ENCODE data around the gene RPS6KA2.
"Not testable (repeated sequence)": the region's sequence is repeated elsewhere in the genome, so short reads cannot be mapped to it uniquely, and the experiment has no call there.

The RPS6KA2 gene

GRCh38 chr6:166636191-166636933 lies 9.3 kb upstream of the RPS6KA2 start:
- no peak for DNase-seq
- Histone ChIP-seq H3K4me1 (ENCODE audit: control insufficient read depth, insufficient read depth, low read length, poor library complexity, severe bottlenecking) (peaks cover 5% of the 10 kb centered on the region), H3K4me3 (ENCODE audit: insufficient read depth, low read depth, low read length, poor library complexity, severe bottlenecking) (no peak overlapping the region), H3K27me3 (replicated peaks; ENCODE audit: control insufficient read depth, insufficient read depth, low read length, poor library complexity, severe bottlenecking) (peaks cover 6% of the 10 kb centered on the region), H3K9me3 (ENCODE audit: control insufficient read depth, low read length) (no peaks in the 10 kb centered on the region), H3K36me3 (ENCODE audit: control insufficient read depth, insufficient read depth, low read length) (no peaks in the 10 kb centered on the region), H3K27ac (ENCODE audit: insufficient read depth, low read length, poor library complexity, severe bottlenecking) (no peak overlapping the region)

DNA sequence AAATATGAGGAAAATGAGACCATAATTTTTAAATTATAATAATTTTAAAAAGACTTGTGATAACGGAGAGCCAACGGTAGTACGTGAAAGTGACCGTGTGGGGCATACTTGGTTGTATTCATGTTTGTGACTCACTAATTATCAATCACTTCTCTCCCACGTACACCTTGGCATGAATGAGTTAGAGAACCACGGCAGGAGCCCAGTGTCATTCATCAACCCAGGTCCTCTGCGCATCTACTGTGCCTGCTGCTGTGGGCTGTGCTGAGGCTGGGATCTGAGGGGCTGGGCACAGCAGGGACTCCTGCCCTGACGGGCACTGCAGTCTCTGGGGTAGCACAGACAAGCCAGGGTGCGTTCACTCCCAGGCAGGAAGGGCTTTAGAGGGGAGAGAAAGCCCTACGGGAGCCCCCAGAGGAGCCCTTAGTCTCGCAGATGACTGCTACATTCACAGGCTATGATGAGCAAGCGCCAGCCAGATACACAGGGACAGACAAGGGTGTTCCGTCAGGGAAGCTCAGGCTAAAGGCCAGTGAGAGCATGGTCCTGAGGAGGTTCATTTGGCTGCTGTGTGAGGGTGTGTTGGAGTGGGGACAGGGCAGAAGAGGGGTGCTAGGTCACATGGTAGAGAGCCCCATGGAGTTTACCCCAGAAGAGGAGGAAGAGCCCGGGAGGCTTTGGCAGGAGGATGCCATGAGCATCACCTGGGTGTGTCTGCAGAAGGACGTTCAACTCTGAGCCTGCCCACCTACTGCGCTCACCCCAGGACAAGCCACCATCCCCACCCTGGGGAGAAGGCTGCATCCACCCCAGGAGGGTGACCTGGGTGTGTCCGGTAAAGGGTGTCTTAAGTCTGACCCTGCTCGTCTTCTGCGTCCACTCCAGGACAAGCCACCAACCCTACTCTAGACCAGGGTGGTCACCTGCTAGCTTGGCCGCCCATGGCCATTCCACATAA lies 8.2 kb upstream of the RPS6KA2 start:
- peaks cover 4% of the 10 kb centered on the region for H3K4me1 ChIP-seq (ENCODE audit: control insufficient read depth, insufficient read depth, low read length, poor library complexity, severe bottlenecking)
- no peak overlapping the region for H3K4me3 ChIP-seq (ENCODE audit: insufficient read depth, low read depth, low read length, poor library complexity, severe bottlenecking)
- no peaks in the 10 kb centered on the region for H3K36me3 ChIP-seq (ENCODE audit: control insufficient read depth, insufficient read depth, low read length)
- no peak for DNase-seq
- H3K27me3 ChIP-seq (replicated peaks; ENCODE audit: control insufficient read depth, insufficient read depth, low read length, poor library complexity, severe bottlenecking), result peaks cover 6% of the 10 kb centered on the region
- H3K27ac ChIP-seq (ENCODE audit: insufficient read depth, low read length, poor library complexity, severe bottlenecking), result no peak overlapping the region
- H3K9me3 ChIP-seq (ENCODE audit: control insufficient read depth, low read length), result no peaks in the 10 kb centered on the region

- H3K27me3 ChIP-seq (replicated peaks; ENCODE audit: control insufficient read depth, insufficient read depth, low read length, poor library complexity, severe bottlenecking); H3K9me3 ChIP-seq (ENCODE audit: control insufficient read depth, low read length); DNase-seq; H3K27ac ChIP-seq (ENCODE audit: insufficient read depth, low read length, poor library complexity, severe bottlenecking); H3K4me3 ChIP-seq (ENCODE audit: insufficient read depth, low read depth, low read length, poor library complexity, severe bottlenecking); H3K4me1 ChIP-seq (ENCODE audit: control insufficient read depth, insufficient read depth, low read length, poor library complexity, severe bottlenecking); H3K36me3 ChIP-seq (ENCODE audit: control insufficient read depth, insufficient read depth, low read length): not testable (repeated sequence)
These were observed 7.5 kb upstream of the RPS6KA2 start for GRCh38 chr6:166634581-166634980.

- no peaks in the 10 kb centered on the region for H3K9me3 ChIP-seq (ENCODE audit: control insufficient read depth, low read length)
- no peak overlapping the region for H3K4me3 ChIP-seq (ENCODE audit: insufficient read depth, low read depth, low read length, poor library complexity, severe bottlenecking)
- H3K4me1 ChIP-seq (ENCODE audit: control insufficient read depth, insufficient read depth, low read length, poor library complexity, severe bottlenecking), result no peaks in the 10 kb centered on the region
- H3K27me3 ChIP-seq (replicated peaks; ENCODE audit: control insufficient read depth, insufficient read depth, low read length, poor library complexity, severe bottlenecking), result peaks cover 6% of the 10 kb centered on the region
- no peaks in the 10 kb centered on the region for H3K36me3 ChIP-seq (ENCODE audit: control insufficient read depth, insufficient read depth, low read length)
- H3K27ac ChIP-seq (ENCODE audit: insufficient read depth, low read length, poor library complexity, severe bottlenecking), result no peak overlapping the region
- DNase-seq, result no peak
These were observed 6.9 kb upstream of the RPS6KA2 start for GRCh38 chr6:166633732-166634535.

DNA sequence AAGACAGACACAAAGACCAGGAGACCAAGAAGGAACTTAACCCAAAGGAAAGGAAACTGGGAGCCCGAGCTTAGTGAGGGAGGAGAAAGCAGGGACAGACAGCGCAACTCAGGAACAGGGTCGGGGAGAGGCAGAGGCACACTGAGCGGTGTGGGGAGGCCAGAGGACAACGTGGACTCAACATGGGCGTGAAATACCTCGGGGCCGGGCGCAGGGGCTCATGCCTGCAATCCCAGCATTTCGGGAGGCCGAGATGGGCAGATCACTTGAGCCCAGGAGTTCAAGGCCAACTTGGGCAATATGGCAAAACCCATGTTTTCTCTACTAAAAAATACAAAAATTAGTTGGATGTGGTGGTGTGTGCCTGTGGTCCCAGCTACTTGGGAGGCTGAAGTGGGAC lies 5.7 kb upstream of the RPS6KA2 start:
- H3K36me3 ChIP-seq (ENCODE audit: control insufficient read depth, insufficient read depth, low read length), result no peaks in the 10 kb centered on the region
- H3K4me3 ChIP-seq (ENCODE audit: insufficient read depth, low read depth, low read length, poor library complexity, severe bottlenecking), result no peak overlapping the region
- no peaks in the 10 kb centered on the region for H3K9me3 ChIP-seq (ENCODE audit: control insufficient read depth, low read length)
- DNase-seq, result no peak
- H3K4me1 ChIP-seq (ENCODE audit: control insufficient read depth, insufficient read depth, low read length, poor library complexity, severe bottlenecking), result peaks cover 9% of the 10 kb centered on the region
- H3K27me3 ChIP-seq (replicated peaks; ENCODE audit: control insufficient read depth, insufficient read depth, low read length, poor library complexity, severe bottlenecking), result peaks cover under 1% of the 10 kb centered on the region
- no peak overlapping the region for H3K27ac ChIP-seq (ENCODE audit: insufficient read depth, low read length, poor library complexity, severe bottlenecking)

DNA sequence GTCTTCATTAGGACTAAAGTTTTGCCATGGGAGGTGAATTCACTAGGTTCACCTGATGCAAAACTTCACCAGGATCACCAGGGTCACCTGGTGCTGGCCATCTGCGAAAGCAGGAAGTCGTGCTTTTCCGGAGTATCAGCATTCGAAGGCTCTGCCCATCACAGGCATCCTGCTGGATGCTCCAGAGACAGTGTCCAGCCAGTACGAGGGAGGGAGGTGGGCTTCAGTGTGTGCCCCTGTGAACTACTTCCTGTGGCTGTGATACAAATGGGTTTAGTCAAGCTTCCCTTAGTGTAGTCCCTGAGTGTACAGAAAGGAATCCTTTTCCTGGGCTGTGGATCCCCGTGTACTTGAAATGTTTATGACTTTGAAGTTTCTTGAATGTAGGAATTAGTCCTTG lies 3.4 kb upstream of the RPS6KA2 start:
- no peak for DNase-seq
- no peaks in the 10 kb centered on the region for H3K27me3 ChIP-seq (replicated peaks; ENCODE audit: control insufficient read depth, insufficient read depth, low read length, poor library complexity, severe bottlenecking)
- H3K27ac ChIP-seq (ENCODE audit: insufficient read depth, low read length, poor library complexity, severe bottlenecking), result no peak overlapping the region
- H3K4me3 ChIP-seq (ENCODE audit: insufficient read depth, low read depth, low read length, poor library complexity, severe bottlenecking), result no peak overlapping the region
- H3K4me1 ChIP-seq (ENCODE audit: control insufficient read depth, insufficient read depth, low read length, poor library complexity, severe bottlenecking), result peaks cover 17% of the 10 kb centered on the region
- H3K36me3 ChIP-seq (ENCODE audit: control insufficient read depth, insufficient read depth, low read length), result no peaks in the 10 kb centered on the region
- no peaks in the 10 kb centered on the region for H3K9me3 ChIP-seq (ENCODE audit: control insufficient read depth, low read length)

DNA sequence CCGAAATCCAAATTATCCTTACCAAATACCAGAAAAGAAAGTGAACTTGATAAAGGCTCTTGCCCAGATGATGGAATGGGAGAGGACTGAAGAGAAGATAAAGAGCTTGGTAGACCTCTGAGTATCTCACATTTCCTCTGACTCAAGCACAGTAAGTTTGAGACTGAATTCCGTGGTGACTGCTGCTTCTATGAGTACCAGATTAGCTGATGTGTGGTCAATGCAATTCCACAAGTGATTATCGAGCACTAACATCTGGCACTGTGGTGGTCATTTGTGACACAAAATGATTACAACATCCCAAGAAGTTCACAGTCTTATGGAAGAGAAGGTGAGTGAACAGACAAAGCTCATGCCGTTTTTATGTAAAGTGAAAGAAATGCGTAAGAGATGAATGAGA lies 2.6 kb upstream of the RPS6KA2 start:
- no peaks in the 10 kb centered on the region for H3K27me3 ChIP-seq (replicated peaks; ENCODE audit: control insufficient read depth, insufficient read depth, low read length, poor library complexity, severe bottlenecking)
- no peak for DNase-seq
- H3K4me3 ChIP-seq (ENCODE audit: insufficient read depth, low read depth, low read length, poor library complexity, severe bottlenecking), result no peak overlapping the region

GRCh38 chr6:166627875-166628801 lies 1.1 kb upstream of the RPS6KA2 start:
- peak overlapping the region; percentile 56 for H3K27ac ChIP-seq (ENCODE audit: insufficient read depth, low read length, poor library complexity, severe bottlenecking)
- peak; percentile 51 to 66 (median 57) for DNase-seq
- H3K4me1 ChIP-seq (ENCODE audit: control insufficient read depth, insufficient read depth, low read length, poor library complexity, severe bottlenecking), result peaks cover 17% of the 10 kb centered on the region
- H3K36me3 ChIP-seq (ENCODE audit: control insufficient read depth, insufficient read depth, low read length), result no peaks in the 10 kb centered on the region
- peak overlapping the region; percentile 49 for H3K4me3 ChIP-seq (ENCODE audit: insufficient read depth, low read depth, low read length, poor library complexity, severe bottlenecking)
- no peaks in the 10 kb centered on the region for H3K27me3 ChIP-seq (replicated peaks; ENCODE audit: control insufficient read depth, insufficient read depth, low read length, poor library complexity, severe bottlenecking)
- H3K9me3 ChIP-seq (ENCODE audit: control insufficient read depth, low read length), result no peaks in the 10 kb centered on the region

More for the DNA sequence above, 2.6 kb upstream of the RPS6KA2 start:
- no peaks in the 10 kb centered on the region for H3K36me3 ChIP-seq (ENCODE audit: control insufficient read depth, insufficient read depth, low read length)
- H3K4me1 ChIP-seq (ENCODE audit: control insufficient read depth, insufficient read depth, low read length, poor library complexity, severe bottlenecking), result peaks cover 17% of the 10 kb centered on the region
- no peak overlapping the region for H3K27ac ChIP-seq (ENCODE audit: insufficient read depth, low read length, poor library complexity, severe bottlenecking)
- H3K9me3 ChIP-seq (ENCODE audit: control insufficient read depth, low read length), result no peaks in the 10 kb centered on the region
